Activated effector memory CD4-positive, alpha-beta T cell treated with Interleukin-2 at 50 U/mL for 16 hours (primary cell): Measurements from ENCODE around the gene SSC5D.

Source experiments
- DNase-seq: peaks from one replicate; pipeline ENCODE4 v3.0.0-alpha.2; 2020

SSC5D gene

DNA sequence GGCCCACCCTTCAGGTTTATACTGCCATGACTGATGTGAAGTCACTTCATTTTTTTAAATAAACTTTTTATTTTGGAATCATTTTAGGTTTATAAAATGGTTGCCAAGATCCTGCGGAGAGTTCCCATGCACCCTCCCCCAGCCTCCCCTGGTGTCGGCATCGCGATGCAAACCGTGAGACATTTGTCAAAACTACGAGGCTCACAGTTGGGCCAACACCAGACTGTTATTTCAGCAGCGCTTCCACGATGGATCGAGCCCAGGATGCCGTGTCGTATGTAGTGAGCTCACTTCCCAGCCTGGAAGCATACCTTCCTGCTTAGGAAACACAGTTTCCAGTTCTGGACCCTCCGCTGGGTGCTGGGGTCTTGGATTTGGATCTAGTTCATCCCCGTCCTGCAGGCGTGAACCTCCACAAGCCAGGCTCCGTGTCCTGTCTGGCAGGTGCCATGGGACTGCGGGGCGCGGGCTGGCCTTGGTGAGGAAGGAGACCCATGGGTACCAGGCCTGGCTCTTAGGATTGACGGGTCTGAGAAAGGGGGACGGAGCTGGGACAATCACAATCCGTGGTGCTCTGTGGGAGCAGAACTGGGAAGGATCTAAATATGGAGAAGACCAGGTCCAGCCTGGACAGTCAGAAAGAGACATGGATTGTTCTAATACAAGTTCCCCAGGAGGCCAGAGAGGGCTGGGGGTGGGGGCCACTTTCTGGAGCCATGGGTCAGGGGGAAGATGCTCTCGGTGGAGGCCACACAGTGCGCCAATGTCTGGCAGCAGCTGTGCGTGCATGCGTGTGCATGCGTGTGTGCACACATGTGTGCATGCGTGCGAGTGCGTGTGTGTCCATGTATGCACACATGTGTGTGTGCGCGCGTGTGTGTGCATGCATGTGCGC, 51.1 kb downstream of the SSC5D start:
- no peak for DNase-seq

DNA sequence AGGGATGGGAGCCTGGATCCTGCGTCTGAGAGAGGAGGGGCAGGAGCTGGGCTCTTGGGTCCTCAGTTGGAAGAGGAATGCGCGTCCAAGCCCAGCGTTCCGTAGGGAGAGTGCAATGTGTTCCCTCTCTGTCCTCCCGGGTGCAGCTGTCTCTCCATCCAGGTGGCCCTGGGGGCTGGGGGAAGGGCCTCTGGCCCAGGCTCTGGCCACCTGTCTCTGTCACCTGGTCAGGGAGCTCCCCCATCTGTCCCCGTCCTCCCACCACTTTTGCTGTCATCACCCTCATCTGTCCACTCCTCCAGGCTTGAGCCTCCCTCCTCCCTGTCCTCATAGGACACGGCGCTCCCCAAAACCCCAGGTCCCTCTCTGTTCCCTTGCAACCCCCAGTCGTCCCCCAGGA, 52.4 kb downstream of the SSC5D start:
- no peak for DNase-seq

DNA sequence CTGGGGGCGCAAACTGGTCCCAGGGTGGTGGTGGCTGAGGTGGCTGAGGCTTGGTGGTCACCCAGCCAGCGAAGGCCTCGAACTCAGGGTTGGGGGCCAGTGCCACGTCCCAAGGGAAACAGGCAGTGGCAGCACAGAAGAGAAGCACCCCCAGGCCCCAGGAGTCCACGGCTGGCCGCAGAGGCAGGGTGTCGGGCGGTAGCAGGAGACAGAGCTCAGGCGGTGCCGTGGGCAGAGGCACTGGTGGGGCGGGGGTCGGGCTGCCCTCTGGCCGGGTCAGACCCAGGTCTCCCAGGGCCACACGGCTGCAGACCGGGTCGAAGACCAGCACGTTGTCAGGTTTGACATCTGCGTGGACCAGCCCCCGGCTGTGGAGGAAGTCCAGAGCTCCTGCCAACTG, 52.9 kb downstream of the SSC5D start:
- no peak for DNase-seq

DNA sequence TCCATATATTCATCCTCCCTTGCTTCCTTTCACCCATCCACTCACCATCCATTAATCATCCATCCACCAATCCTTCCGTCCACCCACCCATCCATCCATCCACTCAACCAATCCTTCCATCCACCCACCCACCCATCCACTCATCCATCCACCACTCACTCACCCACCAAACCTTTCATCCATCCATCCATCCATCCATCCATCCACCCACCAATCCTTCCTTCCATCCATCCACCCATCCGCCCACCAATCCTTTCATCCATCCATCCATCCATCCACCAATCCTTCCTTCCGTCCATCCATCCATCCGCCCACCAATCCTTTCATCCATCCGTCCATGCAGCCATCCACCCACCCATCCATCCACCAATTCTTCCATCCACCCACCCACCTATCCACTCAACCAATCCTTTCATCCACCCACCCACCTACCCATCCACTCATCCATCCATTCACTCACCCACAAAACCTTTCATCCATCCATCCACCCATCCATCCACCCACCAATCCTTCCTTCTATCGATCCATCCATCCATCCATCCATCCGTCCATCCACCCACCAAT, 54.1 kb downstream of the SSC5D start:
- DNase-seq = no peak

DNA sequence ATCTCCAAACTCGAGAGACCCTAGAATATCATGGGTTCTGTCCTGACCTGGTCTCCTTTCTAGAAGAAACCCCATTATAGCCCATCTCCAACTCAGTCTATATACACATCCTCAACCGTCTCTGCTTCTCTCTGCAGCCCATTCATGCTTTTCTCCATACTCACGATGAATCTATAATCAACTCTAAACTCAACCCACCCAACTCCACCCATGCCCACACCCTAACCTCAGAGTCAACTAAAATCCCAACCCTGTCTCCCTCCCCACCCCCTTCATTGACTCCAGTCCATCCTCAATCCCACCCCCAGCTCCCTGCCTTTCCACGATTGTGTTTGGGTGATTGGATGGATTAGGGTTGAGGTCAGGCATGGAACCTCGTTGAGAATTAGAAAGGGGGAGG, 55.3 kb downstream of the SSC5D start:
- DNase-seq = no peak

DNA sequence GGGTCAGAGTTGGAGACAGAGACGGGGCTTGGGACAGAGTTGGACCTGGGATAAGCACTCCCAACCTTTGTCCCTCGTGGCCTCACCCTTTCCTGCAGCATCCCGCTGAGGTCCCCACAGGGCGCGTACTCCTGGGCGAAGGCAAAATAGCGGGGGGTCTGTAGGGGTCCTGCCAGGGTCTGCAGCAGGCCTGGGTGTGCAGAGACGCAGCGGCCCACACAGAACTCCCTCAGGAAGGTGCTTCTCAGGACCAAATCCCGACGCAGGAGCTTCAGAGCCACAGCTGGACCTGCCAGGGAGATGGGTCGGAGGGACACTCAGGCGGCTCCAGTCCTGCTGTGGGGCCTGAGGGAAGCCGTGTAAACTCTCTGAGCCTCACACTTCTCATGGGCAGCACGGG, 55.8 kb downstream of the SSC5D start:
- no peak for DNase-seq

DNA sequence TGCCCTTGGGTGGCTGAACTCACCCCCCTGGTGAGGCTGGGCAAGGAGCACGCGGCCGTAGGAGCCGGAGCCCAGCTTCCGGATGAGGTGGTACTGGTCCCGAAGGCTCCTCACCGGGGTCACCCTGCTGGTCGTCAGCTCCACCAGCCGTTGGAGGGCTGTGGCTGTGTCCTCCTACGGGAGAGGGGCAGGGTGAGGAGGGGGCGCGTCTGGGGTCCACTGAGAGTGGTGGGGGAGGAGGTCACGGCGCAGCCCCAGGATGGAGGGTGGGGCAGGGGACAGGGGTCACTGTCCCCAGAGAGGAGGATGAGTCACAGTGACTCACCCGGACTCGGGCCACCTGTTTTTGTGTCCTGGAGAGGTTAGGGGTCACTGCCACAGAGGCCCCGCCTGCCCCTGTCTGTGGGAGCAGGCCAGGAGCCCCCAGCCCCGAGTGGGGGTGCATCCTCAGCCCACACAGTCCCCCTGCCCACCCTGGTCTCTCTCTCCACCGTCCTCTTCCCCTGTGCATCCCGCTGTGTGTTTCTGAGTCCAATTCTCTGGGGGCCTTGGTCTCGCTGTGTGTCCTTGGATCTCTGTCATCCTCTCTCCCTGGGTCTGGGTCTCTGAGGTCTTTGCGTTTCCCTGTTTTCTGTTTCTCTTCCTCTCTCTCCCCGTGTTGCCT, 56.7 kb downstream of the SSC5D start:
- DNase-seq = no peak

DNA sequence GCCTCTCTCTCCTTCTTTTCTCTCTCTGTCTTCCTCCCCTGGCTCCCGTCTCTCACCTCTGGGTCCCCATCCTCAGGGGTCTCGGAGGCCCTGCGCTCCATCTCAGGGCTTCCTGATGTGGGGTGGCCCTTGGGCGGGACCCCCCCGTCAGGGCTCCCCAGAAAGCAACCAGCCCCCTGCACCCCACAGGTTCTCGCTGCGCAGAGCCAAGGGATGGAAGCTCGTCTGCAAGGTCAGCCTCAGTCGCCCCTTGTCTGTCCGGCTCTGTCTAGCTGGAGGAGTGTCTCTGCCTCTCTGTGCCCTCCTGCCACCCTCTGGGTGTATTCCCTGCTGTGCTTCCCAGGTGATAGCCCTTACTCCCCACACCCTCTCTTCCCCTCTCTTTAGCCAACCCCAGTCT, 57.2 kb downstream of the SSC5D start, which contains the start of gene SBK3:
Gene SBK3 (minus strand): TSS at position 101 of the 400 bp plus-strand sequence. CDS start 0 bp downstream, at position 101.
- no peak for DNase-seq

DNA sequence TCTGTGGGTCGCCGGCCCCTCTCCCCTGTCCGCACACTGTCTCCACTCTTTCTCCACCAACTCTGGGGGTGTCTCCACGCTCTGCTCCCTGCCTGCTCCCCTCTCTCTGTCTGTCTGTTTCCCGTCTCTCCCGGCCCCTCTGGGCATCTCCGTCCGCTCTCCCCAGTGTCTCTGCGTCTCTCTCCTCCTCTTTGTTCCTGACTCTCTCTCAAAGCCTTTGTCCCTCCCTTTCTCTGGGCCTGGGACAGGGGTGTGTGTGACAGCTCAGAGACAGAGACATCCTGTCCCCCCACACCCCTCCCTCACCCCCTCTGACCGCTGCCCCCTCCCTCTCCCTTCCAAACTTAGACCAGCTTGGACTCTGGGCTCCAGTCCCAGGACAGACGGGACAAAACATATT, 57.8 kb downstream of the SSC5D start:
- DNase-seq = no peak

DNA sequence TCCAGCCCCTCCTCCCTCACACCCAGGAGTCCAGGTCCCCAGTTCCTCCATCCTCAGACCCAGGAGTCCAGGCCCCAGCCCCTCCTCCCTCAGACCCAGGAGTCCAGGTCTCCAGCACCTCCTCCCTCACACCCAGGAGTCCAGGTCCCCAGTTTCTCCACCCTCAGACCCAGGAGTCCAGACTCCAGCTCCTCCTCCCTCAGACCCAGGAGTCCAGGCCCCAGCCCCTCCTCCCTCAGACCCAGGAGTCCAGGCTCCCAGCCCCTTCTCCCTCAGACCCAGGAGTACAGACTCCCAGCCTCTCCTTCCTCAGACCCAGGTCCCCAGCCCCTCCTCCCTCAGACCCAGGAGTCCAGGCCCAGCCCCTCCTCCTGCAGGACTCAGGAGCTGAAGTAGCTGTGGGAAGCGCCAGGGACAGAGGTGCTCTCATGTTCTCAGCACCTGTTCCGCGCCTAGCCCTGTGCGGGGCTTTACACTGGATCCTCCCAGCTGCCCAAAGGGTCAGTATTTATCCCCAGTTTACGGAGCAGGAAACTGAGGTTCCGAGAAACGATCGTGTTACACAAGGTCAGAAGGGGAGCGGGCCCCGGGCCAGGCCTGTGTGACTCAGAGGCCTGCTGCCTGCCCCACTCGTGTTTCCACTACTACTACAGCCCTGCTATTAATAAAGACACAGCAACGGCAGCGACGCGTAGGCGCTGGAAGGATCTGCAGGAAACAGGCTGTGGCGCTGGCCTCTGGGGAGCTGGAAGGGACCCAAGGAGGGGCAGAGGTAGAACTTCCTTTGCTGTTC, 58.8 kb downstream of the SSC5D start:
- DNase-seq = no peak

DNA sequence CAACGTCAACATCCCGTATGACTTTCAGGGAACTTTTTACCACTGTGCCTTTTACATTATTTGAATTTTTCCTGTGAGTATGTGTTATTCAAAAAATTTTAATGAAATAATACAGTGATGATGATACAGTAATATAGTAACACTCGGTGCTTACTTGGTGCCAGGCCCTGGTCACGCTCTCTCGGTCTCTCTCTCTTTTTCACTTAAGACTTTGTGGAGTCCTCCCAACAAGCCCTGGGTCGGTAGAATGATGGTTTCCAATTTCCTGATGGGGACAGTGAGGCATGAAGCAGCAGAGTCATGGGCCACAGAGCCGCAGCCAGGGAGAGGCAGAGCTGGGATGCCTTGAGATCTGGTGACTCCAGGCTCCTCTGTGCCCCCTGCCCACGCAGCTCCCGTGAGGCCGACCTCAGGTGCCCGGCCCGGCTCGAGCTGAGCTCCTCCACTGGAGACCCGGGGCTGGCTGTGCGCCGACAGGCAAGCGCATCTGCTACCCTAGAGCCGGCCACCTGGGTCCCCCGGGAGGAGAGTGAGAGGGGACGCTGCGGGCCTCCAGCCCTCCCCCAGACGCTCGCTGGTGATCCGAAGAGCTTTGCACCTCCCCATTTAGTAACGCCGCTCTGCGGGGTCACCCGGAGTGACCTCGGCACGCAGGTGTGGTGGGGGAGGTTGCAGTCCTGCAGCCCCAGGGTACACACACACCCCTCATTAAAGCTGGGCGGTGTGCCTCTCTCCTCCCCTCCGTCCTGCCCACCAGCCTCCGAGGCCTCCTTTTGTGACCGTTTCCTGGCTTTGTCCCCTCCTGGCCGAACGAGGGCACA, 61.5 kb downstream of the SSC5D start:
- DNase-seq = no peak

DNA sequence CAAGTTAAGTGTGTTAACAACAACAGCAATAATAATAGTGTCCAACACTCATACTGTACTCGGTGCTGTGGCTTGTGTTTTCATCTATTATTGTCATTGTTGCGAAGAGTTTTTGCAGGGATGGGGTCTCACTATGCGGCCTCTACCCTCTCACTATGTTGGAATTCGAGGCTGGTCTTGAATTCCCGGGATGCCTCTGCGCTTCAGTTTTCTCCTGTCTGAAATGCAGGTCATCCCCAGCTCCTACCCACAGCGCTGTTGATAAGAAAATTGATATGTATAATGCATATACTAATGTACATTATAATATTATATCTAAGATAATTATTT, 62.0 kb downstream of the SSC5D start:
- no peak for DNase-seq

DNA sequence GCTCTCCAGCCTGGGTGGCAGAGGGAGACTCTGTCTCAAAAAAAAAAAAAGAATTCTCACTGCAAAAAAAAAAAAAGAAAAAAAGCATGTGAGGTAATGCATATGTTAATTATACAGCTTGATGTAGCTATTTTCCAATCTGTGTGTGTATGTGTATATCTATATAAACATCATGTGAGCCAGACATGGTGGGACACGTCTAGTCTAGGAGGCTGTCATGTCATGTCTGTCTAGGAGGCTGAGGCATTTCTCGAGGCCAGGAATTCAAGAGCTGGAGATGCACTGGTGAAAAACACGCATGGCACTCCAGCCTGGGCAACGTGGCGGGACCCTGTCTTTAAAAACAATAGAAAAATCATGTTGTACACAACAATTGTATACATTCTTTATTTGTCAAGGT, 64.0 kb downstream of the SSC5D start:
- no peak for DNase-seq

DNA sequence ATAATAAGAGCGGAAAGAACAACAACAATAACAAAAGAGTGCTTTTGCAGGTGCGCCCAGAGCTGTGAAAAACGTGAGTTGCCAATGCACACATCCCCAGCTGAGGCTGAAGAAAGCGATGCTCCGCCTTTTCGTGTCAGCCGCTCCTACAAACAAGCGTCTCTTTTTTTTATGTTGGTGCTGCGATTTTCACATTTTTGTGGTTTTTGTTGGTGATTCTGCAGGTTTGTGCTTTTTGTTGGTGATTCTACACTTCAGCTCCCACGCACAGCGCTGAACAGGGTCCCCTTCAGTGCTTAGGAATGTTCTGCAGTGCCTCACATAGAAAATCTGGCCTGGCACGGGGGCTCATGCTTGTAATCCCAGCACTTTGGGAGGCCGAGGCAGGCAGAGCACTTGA, 64.4 kb downstream of the SSC5D start:
- DNase-seq = no peak

DNA sequence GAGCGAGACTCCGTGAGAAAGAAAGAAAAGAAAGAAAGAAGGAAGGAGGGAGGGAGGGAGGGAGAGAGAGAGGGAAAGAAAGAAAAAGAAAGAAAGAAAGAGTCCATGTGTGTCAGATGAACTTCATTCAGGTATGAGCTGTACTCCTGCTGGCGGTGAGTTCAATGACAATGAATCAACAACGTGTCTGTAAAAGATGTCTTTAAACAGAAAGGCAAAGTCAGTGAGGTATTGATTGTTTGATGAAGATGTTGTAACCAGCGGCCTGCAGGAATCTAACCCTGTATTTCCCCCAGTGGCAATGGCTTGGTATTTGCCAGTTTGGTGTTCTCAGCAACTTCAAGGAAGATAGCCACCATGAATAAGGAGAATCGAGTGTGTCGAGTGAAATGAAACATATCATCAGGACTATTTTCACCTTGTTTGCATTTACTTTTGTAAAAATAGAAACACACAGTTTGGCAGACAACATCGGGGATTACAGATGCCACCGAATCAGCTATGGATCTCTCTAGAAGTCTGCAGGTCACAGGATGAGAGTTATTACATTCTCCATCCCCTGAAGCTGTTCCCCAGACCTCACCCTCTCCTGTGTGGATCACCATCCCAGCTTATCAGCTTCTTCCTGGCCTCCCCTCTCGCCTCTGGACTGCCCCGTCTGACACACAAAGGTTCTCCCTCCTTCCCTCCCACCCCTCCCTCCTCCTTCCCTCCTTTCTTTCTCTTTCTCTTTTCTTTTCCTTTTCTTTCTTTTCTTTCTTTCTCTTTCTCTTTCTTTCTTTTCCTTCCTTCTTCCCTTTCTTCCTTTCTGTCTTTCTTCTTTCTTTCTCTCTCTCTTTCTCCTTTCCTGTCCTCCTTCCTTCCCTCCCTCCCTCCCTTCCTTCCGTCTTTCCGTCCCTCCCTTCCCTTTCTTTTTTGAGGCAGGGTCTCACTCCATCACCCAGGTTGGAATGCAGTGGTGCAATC, 65.3 kb downstream of the SSC5D start:
- no peak for DNase-seq

DNA sequence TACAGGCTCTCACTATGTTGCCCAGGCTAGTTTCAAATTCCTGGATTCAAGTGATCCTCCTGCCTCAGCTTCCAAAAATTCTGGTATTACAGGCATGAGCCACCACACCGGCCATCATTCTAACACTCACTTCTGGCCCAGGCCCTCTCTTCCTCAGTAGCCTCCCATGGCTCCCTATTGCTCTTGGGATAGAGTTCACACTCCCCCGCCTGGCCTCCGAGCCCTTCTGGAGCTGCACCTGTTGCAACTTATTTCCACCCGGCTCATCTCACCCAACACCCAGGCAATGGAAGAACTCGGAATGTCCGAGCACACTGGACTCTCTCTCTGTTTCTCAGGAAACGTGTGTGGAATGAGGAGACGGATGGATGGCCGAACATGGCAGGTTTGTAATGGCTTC, 66.1 kb downstream of the SSC5D start:
- no peak for DNase-seq

DNA sequence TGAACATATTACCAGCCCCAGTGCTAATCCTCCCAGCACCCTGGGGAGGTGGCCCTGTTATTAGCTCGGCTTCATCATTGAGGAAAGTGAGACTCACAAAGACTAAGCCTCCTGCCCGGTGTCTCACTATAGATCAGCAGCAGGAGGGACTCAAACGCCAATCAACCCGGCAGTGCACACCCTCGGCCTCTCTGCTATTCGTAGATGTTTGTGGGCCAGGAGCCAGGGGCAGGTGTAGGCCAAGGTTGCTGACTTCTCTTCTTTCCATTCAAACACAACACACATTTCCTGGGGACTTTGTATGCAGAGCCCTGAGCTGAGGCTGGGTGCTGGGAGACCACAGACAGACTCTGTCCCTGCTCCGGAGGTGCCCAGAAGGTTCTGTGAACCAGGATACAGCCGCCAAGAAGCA, 66.5 kb downstream of the SSC5D start:
- no peak for DNase-seq

DNA sequence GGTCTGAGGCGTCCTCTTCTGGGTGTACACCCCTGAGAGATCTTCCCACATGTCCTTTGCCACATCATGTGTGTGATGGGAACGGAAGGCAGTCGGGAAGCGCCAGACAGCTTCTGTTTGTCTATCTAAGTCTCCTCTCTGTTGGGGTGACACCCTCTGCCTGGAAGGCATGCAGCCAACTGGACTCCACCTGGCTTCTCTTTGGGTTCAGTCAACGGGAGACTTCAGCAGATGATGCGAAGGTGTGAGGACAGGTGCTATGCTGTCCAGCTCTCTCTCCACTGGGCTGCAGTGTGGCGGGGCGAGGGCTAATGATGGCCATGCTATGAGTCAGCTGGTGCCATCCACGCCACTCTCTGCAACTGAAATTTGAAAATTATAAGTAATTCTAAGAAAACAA, 71.4 kb downstream of the SSC5D start:
- DNase-seq = no peak

DNA sequence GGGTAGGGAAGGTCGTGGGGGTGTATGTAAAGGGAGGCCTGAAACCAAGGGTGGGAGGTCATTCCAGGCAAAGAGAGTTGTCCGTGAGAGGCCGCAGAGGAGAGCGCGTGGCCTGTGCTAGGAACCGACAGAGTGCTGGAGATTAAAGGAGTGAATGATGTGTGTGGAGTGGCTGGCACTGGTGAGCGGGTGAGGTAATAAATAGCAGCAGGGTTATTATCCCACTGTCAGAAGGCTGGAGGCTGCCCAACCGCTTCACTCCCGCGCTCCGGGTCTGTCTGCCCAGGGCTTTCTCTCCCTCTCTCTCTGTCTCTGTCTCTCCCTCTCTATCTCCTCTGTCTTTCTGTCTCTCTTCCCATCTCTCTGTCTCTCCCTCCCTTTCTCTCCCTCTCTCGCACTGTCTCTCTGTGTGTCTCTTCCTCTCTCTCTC, 75.0 kb downstream of the SSC5D start:
- DNase-seq = no peak

DNA sequence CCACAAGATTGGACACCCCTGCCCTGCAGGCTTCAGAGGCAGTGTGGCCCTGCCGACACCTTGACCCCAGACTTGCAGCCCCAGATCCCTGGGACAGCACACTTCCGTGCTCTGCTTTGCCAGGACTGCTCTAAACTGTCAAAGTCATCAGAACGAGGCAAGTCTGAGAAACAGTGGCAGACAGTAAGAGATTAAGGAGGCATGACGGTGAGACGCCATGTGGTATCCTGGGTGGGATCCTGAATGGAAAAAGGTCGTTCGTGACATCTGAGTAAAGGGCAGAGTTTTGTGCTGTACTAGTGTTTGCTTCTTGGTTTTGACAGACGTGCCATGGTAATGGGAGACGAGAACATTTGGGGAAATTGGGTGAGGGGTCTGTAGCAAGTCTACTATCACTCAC, 78.6 kb downstream of the SSC5D start:
- no peak for DNase-seq

DNA sequence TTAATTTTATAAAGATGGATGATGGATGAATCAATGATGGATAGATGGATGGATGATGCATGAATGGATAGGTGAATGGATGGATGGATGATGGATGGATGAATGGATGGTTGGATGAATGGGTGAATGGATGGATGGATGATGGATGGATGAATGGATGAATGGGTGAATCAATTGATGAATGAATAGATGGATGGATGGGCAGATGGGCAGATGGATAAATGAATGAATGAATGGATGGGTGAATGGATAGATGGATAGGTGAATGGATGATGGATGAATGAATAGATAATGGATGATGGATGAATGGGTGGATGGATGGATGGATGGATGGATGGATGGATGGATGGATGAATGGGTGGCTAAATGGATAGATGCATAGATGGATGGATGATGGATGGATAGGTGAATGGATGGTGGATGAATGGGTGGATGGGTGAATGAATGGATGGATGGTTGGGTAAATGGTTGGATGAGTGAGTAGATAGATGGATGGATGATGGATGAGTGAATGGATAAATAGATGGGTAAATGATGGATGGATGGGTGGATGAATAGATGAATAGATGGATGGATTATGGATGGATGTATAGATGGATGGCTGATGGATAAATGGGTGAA, 79.6 kb downstream of the SSC5D start:
- DNase-seq = no peak
